Measurements from ENCODE around the gene WDR53. TPM values are rescaled to one million over a fixed set of nuclear protein-coding genes. Genes with fewer than 3 reads are reported as not detected.

The WDR53 gene
- total RNA-seq, 1 experiment from 2014 or later, result 14.8 TPM

DNA sequence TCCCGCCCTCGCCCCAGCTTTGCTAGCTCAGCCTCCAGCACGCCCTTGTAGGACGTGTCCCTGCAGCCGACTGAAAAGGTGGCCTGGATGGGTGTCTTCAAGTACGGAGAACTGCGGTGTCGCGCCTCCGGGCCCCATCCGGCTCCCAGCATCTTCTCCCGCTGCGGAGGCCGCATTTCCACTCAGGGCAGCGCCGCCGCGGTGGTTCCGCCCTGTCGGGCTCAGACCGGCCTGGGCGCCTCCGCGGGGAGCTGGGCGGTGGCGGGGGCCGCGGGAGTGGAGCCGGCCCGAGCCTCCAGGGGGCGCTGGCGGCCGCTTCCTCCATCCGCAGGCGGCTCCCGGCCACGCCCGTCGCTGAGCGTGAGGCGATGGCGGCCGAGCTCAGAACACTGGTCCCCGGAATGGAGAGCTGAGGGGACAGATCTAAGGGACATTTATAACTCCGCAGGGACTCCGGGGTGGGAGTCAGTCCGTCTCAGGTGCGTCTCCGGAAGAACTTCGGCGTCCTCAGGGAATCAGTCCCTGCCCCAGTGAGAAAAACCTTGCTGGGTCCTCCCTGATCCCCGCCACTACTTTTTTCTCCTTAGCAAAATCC lies 39.6 kb downstream of the WDR53 start (continued):
- TF ChIP-seq ZBTB33 (IDR thresholded peaks at IDR 0.05; ENCODE audit: extremely low read depth, insufficient replicate concordance, low read length) (no peak), RAD21 (IDR thresholded peaks at IDR 0.05; ENCODE audit: low read depth) (peak; percentile 57), EGR1 (IDR thresholded peaks at IDR 0.05; ENCODE audit: low read depth) (no peak), TCF7L2 (IDR thresholded peaks at IDR 0.05; ENCODE audit: borderline replicate concordance, extremely low read depth, insufficient read depth, insufficient read length) (no peak), CTCF (IDR thresholded peaks at IDR 0.05 in 2 of 3, conservative IDR thresholded peaks at IDR 0.05 in 1 of 3; ENCODE audit: borderline replicate concordance in 1 of 3, insufficient read depth in 1 of 3, low read depth in 2 of 3, low read length in 2 of 3) (peak; percentile 53 to 84 (median 73); a peak in 5 of 6 replicates), SIN3A (IDR thresholded peaks at IDR 0.05; ENCODE audit: low read depth) (no peak), JUND (IDR thresholded peaks at IDR 0.05) (no peak), EZH2 (IDR thresholded peaks at IDR 0.05) (no peak), ZNF274 (IDR thresholded peaks at IDR 0.05; ENCODE audit: low read depth, low read length) (no peak), FOSL1 (IDR thresholded peaks at IDR 0.05; ENCODE audit: low read depth) (no peak)
- TF ChIP-seq, protein P1, sequence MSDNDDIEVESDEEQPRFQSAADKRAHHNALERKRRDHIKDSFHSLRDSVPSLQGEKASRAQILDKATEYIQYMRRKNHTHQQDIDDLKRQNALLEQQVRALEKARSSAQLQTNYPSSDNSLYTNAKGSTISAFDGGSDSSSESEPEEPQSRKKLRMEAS (IDR thresholded peaks at IDR 0.05), result peak; percentile 66
